WTC11 (cell line): Measurements from ENCODE around the gene FA2H.

Experiments used
- CREB1 ChIP-seq: sonication (generic); formaldehyde crosslinking; IDR thresholded peaks from 2 replicates; pipeline ENCODE4 v1.8.0; 2023; ENCODE audit warnings: mild to moderate bottlenecking, missing genetic modification reagents
- CTCF ChIP-seq: fragments of 200-600 bp; IDR thresholded peaks from 2 replicates; pipeline ENCODE4 v1.8.0; 2022; ENCODE audit warnings: antibody characterized with exemption
- ESRRA ChIP-seq: sonication (generic); formaldehyde crosslinking; IDR thresholded peaks from 2 replicates; pipeline ENCODE4 v1.8.1; 2022; ENCODE audit warnings: mild to moderate bottlenecking, missing genetic modification reagents, borderline replicate concordance
- NFYB ChIP-seq: sonication (generic); formaldehyde crosslinking; conservative IDR thresholded peaks from 2 replicates; pipeline ENCODE4 v1.8.0; 2022; ENCODE audit warnings: low read depth, missing genetic modification reagents
- PRDM15 ChIP-seq: sonication (generic); formaldehyde crosslinking; IDR thresholded peaks from 2 replicates; pipeline ENCODE4 v1.8.0; 2022; ENCODE audit warnings: missing genetic modification reagents
- ZNF281 ChIP-seq: sonication (generic); formaldehyde crosslinking; IDR thresholded peaks from 2 replicates; pipeline ENCODE4 v1.8.0; 2023; ENCODE audit warnings: mild to moderate bottlenecking, missing genetic modification reagents
- TF ChIP-seq, protein P1 (sequence below): sonication (generic); formaldehyde crosslinking; IDR thresholded peaks from 2 replicates; pipeline ENCODE4 v1.8.1; 2022; ENCODE audit warnings: low read depth, mild to moderate bottlenecking, moderate library complexity, missing genetic modification reagents, borderline replicate concordance
- TF ChIP-seq, protein P2 (sequence below): sonication (generic); formaldehyde crosslinking; IDR thresholded peaks from 2 replicates; pipeline ENCODE4 v1.8.1; 2022; ENCODE audit warnings: low read depth, missing genetic modification reagents, borderline replicate concordance

GRCh38 chr16:74776926-74777325, 2.3 kb upstream of the FA2H start:
- no peak for TF ChIP-seq CREB1 (CRISPR knock-in tag)
- TF ChIP-seq ZNF281 (CRISPR knock-in tag), result no peak
- no peak for TF ChIP-seq PRDM15
- TF ChIP-seq ESRRA (CRISPR knock-in tag), result no peak
- no peak for TF ChIP-seq NFYB (CRISPR knock-in tag)
- TF ChIP-seq CTCF, result no peak
- TF ChIP-seq, protein P1, sequence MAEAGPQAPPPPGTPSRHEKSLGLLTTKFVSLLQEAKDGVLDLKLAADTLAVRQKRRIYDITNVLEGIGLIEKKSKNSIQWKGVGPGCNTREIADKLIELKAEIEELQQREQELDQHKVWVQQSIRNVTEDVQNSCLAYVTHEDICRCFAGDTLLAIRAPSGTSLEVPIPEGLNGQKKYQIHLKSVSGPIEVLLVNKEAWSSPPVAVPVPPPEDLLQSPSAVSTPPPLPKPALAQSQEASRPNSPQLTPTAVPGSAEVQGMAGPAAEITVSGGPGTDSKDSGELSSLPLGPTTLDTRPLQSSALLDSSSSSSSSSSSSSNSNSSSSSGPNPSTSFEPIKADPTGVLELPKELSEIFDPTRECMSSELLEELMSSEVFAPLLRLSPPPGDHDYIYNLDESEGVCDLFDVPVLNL (CRISPR knock-in tag), result no peak
- TF ChIP-seq, protein P2, sequence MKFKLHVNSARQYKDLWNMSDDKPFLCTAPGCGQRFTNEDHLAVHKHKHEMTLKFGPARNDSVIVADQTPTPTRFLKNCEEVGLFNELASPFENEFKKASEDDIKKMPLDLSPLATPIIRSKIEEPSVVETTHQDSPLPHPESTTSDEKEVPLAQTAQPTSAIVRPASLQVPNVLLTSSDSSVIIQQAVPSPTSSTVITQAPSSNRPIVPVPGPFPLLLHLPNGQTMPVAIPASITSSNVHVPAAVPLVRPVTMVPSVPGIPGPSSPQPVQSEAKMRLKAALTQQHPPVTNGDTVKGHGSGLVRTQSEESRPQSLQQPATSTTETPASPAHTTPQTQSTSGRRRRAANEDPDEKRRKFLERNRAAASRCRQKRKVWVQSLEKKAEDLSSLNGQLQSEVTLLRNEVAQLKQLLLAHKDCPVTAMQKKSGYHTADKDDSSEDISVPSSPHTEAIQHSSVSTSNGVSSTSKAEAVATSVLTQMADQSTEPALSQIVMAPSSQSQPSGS (CRISPR knock-in tag), result no peak
